Measurements from ENCODE around the gene SIM2.

GRCh38 chr21:36678538-36678937, 20.4 kb upstream of the SIM2 start:
- no peak for TF ChIP-seq POLR2A (IDR thresholded peaks at IDR 0.05; ENCODE audit: low read length)
- no peak for TF ChIP-seq GATA1 (IDR thresholded peaks at IDR 0.05; ENCODE audit: low read depth, low read length)

Measured in erythroblast (primary cell).